Measurements from ENCODE around the gene ABLIM3. TPM values are rescaled to one million over a fixed set of nuclear protein-coding genes. Genes with fewer than 3 reads are reported as not detected.

ABLIM3 gene
- total RNA-seq, 1 donor from 2014 or later: 2.4 TPM

GRCh38 chr5:149303210-149303609 is 161.9 kb downstream of the ABLIM3 start:
- Mint-ChIP-seq H3K4me1 (no peaks in the 10 kb centered on the region), H3K4me3 (no peak overlapping the region), H3K27ac (ENCODE audit: unreplicated experiment) (no peak overlapping the region), H3K27me3 (ENCODE audit: low read depth) (no peaks in the 10 kb centered on the region), H3K9me3 (no peaks in the 10 kb centered on the region), H3K36me3 (ENCODE audit: low read depth) (no peaks in the 10 kb centered on the region)
- TF ChIP-seq CTCF (conservative IDR thresholded peaks at IDR 0.05): no peak
- DNase-seq (ENCODE audit: low read depth, low spot score): no peak

DNA sequence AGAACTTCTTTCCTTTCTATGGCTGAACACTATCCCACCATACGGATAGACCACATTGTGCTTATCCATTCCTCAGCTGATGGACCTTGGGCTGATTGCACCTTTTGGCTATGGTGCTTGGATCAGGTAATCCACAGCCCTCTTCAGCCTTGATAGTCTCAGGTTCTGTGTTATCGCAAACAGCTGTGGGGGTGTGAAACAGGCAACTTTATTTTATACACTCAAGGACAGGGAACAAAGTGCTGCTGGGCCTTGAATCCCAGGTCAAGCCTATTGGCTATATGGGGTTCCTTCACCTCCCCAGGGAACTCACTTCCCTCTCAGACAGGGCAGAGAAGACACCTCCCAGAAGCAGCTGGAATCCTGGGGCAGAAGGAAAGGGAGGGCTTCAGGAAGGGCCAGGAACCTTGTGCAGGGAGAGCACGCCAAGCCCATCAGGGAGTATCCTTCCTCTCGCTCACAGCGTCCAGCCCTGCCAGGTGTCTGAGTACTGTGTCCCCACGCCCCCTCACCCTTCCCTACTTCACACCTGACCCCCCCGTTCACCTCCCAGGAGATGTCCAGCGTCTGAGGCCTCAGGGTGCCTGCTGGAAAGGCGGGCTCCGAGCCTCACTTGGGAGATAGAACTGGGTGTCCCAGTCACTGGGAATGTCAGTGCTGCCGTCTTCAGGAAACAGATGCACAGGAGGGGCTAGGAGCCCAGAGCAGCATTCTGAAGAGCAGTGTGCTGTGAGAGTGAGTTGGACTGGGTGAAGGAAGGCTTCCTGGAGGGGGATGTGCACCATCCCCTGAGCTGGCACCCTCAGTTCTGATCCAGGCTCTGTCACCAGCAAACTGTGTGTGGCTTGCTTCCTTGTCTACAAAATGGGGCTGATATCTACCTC is 163.1 kb downstream of the ABLIM3 start:
- no peak for TF ChIP-seq CTCF (conservative IDR thresholded peaks at IDR 0.05)
- DNase-seq (ENCODE audit: low read depth, low spot score): no peak
- Mint-ChIP-seq H3K36me3 (ENCODE audit: low read depth) (no peaks in the 10 kb centered on the region), H3K27me3 (ENCODE audit: low read depth) (no peaks in the 10 kb centered on the region), H3K9me3 (no peaks in the 10 kb centered on the region), H3K4me3 (no peak overlapping the region), H3K27ac (ENCODE audit: unreplicated experiment) (no peak overlapping the region), H3K4me1 (no peaks in the 10 kb centered on the region)

GRCh38 chr5:149309354-149309753 is 168.1 kb downstream of the ABLIM3 start:
- H3K4me1 Mint-ChIP-seq: no peaks in the 10 kb centered on the region
- H3K9me3 Mint-ChIP-seq: no peaks in the 10 kb centered on the region
- TF ChIP-seq CTCF (conservative IDR thresholded peaks at IDR 0.05): no peak
- H3K36me3 Mint-ChIP-seq (ENCODE audit: low read depth): no peaks in the 10 kb centered on the region
- H3K27me3 Mint-ChIP-seq (ENCODE audit: low read depth): no peaks in the 10 kb centered on the region
- DNase-seq (ENCODE audit: low read depth, low spot score): no peak
- H3K4me3 Mint-ChIP-seq: no peak overlapping the region
- no peak overlapping the region for H3K27ac Mint-ChIP-seq (ENCODE audit: unreplicated experiment)

Other genes with a start within 250 kb of the ABLIM3 start
- gene SH3TC2, start 78.4 kb upstream of the ABLIM3 start, total RNA-seq: 8.5 and 9.3 TPM in 2 replicates
- gene AFAP1L1, start 130.4 kb downstream of the ABLIM3 start, total RNA-seq: 11.6 and 13.9 TPM in 2 replicates
- 28.8 and 29.2 TPM in 2 replicates for gene GRPEL2, start 204.0 kb downstream of the ABLIM3 start, total RNA-seq
- 22.0 and 22.9 TPM in 2 replicates for gene PCYOX1L, start 216.6 kb downstream of the ABLIM3 start, total RNA-seq
- gene IL17B, start 237.8 kb downstream of the ABLIM3 start, total RNA-seq: not detected in 2 replicates